ES-I3 (cell line): ENCODE measurements around the gene PARD3B.

Experiments
- H3K36me3 ChIP-seq: 2 replicates; pipeline ENCODE4 v1.6.1; 2013; ENCODE audit warnings: mild to moderate bottlenecking, low read length, control low read depth, moderate library complexity; ENCODE audit not compliant: insufficient read depth
- H3K4me1 ChIP-seq: 2 replicates; pipeline ENCODE4 v1.6.1; 2013; ENCODE audit warnings: mild to moderate bottlenecking, control low read depth, low read length; ENCODE audit not compliant: insufficient read depth
- H3K9ac ChIP-seq: 2 replicates; pipeline ENCODE4 v1.6.1; 2013; ENCODE audit warnings: low read depth, mild to moderate bottlenecking, low read length, moderate library complexity
- H3K9me3 ChIP-seq: 2 replicates; pipeline ENCODE4 v1.6.1; 2013; ENCODE audit warnings: mild to moderate bottlenecking, low read length, moderate library complexity; ENCODE audit not compliant: control insufficient read depth, insufficient read depth

PARD3B gene

GRCh38 chr2:205139822-205140463, 594.7 kb downstream of the PARD3B start:
- Histone ChIP-seq H3K4me1 (peaks cover 9% of the 10 kb centered on the region; the same call in 1 of the 2 replicates), H3K9ac (no peak overlapping the region), H3K36me3 (no peaks in the 10 kb centered on the region), H3K9me3 (peaks cover 3% of the 10 kb centered on the region; the same call in 1 of the 2 replicates)

DNA sequence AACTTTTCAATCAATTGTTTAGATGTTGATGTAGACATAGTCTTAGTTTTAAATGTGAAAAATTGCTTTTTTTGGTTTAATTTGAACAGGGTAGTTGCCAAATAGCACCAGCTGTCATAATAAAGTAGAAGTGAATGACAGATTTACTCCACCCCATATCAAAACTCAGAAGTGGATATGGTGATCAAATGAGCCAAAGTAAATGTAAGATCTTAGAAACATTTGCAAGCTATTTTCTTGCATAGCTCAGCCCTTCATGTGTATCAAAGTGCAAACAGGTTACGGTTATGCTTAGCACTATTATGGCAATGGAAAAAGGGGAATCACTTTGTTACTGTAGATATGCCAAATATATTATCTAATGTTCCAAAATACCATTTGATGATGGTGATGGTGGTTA, 596.1 kb downstream of the PARD3B start:
- Histone ChIP-seq H3K36me3 (no peaks in the 10 kb centered on the region), H3K9ac (no peak overlapping the region), H3K4me1 (peaks cover 9% of the 10 kb centered on the region; the same call in 1 of the 2 replicates), H3K9me3 (peaks cover 3% of the 10 kb centered on the region; the same call in 1 of the 2 replicates)

DNA sequence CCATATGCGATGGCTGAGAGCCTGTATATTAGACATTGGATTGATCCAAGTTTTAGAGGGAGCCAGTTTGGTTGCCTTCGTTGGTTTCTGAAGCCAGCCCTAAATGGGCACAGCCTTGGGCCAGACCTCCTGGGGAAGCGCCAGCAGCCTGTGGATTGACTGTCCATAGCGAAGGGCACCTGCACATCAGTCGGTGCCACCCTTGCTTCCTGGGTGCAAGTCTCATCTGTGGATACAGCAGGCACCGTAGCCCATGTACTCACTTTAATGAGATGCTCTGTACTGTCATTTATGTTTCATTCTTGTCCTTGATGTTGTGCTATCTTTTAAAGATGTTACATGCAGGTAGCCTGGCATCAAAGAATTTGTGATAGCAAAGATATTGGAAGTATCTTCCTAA, 600.6 kb downstream of the PARD3B start:
- Histone ChIP-seq H3K36me3 (no peaks in the 10 kb centered on the region), H3K4me1 (peaks cover 6% of the 10 kb centered on the region; the same call in 1 of the 2 replicates), H3K9me3 (peaks cover 3% of the 10 kb centered on the region; the same call in 1 of the 2 replicates), H3K9ac (no peak overlapping the region)

DNA sequence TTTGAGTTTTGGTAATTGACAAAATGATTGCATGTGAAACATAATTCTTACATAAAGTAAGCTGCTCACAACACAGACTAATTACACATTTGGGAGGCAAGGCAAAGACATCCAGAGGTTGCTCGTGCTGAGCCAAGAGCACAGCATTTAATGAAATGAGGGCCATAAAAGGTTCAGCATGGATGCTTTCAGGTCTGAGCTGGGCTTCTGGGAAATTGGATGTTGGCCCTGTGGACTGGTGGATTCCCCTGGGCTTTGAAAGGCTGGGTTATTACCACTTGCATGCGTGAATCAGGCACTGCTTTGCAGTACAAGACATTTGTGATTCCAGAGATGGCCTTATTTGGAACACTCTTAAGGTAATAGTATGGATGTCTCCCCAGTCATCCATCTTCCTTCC, 603.5 kb downstream of the PARD3B start:
- H3K4me1 ChIP-seq = no peaks in the 10 kb centered on the region
- peaks cover 3% of the 10 kb centered on the region; the same call in 1 of the 2 replicates for H3K9me3 ChIP-seq
- no peaks in the 10 kb centered on the region for H3K36me3 ChIP-seq
- no peak overlapping the region for H3K9ac ChIP-seq

DNA sequence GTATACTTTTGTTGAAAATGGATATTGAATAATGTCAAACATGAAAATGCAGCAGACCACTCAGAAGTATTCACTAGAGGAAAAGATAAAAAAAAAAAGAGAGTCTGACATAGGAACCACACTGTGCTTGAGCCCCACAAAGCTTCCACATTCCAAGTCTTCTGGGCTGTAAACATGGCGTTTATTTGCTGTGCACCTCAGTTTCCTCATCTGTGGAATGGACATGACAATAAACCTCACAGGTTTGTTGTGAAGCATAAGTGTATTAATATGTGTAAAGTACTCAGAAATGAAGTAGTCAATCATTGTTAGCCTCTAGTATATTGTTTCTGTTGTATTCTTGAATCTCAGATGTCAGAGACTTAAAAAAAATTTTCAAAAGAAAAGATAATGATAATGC, 611.2 kb downstream of the PARD3B start:
- H3K4me1 ChIP-seq = no peaks in the 10 kb centered on the region; the same call in 1 of the 2 replicates
- H3K9me3 ChIP-seq = no peaks in the 10 kb centered on the region
- no peaks in the 10 kb centered on the region for H3K36me3 ChIP-seq
- no peak overlapping the region for H3K9ac ChIP-seq

DNA sequence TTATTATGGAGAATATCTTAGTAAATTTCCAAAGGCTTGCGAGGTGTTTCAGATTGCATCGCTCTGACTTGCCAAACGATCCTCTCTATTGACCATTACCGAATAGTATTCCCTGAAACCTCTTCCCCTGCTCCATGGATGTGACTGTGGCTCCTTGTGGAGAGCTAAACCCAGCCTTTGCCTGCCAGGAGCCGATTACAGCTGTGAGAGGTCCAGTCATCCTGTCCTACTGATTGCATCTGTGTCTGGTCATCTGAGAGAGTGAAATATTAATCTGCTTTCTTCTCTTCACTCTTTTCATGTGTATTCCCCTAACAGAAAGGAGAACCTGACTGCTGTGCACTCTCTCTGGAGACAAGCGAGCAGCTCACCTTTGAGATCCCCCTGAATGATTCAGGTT, 613.1 kb downstream of the PARD3B start:
- no peak overlapping the region for H3K9ac ChIP-seq
- H3K4me1 ChIP-seq = no peaks in the 10 kb centered on the region; the same call in 1 of the 2 replicates
- H3K9me3 ChIP-seq = no peaks in the 10 kb centered on the region
- H3K36me3 ChIP-seq = no peaks in the 10 kb centered on the region

DNA sequence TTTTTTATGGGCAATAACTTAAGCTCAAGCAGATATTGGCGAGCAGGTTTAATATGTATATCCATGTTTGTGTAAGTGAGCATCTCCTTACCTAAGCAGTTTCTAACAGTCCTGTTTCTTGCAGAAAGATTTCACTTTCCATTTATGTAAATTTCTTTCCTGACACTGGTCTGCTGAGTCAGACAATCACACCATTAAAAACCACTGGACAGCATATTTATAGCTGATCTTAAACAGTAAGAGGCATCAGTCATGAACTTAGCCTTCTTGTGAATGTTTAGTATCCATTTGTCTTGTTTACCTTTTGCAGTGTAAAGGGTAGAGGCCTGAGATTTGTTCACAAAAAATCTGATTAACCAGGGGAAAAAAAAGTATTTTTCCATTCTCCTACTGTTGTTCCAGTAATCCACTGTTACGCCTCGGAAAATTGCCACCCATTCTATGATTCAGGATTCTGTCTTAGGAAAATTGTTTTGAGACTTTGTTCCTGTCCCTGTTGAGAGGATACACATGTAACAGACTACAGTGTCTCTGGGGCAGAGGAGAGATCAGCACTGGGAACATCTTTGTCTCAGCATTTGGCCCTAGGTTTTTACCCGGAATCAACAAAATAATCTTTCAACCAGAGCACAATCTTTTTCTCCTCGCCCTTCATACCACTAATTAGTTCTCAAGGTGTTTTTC, 616.0 kb downstream of the PARD3B start:
- Histone ChIP-seq H3K36me3 (no peaks in the 10 kb centered on the region), H3K9me3 (no peaks in the 10 kb centered on the region), H3K4me1 (no peaks in the 10 kb centered on the region; the same call in 1 of the 2 replicates), H3K9ac (no peak overlapping the region)

- Histone ChIP-seq H3K4me1 (no peaks in the 10 kb centered on the region), H3K9me3 (no peaks in the 10 kb centered on the region), H3K9ac (no peak overlapping the region), H3K36me3 (no peaks in the 10 kb centered on the region)
Measured at GRCh38 chr2:205166745-205167144, 621.5 kb downstream of the PARD3B start.

DNA sequence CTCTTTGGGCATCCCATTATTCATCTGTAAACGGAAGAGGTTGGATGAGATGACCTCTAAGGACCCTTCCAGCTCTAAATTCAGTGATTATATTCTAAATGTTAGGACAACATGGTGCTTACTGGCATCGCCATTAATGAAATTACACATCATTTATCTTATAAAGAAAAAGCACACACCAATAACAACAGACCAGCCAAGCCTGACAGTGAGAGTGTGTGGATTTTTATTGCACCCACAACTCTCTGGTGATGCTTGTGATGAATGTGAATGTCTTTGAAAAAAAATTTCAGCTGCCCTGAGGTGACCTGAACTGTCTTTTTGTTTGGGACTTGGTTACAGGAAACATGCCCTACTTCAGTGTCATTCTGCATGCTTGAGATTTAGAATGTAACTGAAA, 623.7 kb downstream of the PARD3B start:
- Histone ChIP-seq H3K36me3 (no peaks in the 10 kb centered on the region), H3K9ac (no peak overlapping the region), H3K4me1 (no peaks in the 10 kb centered on the region), H3K9me3 (no peaks in the 10 kb centered on the region)

- H3K4me1 ChIP-seq = no peaks in the 10 kb centered on the region
- H3K9ac ChIP-seq = no peak overlapping the region
- no peaks in the 10 kb centered on the region for H3K36me3 ChIP-seq
- H3K9me3 ChIP-seq = no peaks in the 10 kb centered on the region
Measured at GRCh38 chr2:205169464-205169863, 624.2 kb downstream of the PARD3B start.

DNA sequence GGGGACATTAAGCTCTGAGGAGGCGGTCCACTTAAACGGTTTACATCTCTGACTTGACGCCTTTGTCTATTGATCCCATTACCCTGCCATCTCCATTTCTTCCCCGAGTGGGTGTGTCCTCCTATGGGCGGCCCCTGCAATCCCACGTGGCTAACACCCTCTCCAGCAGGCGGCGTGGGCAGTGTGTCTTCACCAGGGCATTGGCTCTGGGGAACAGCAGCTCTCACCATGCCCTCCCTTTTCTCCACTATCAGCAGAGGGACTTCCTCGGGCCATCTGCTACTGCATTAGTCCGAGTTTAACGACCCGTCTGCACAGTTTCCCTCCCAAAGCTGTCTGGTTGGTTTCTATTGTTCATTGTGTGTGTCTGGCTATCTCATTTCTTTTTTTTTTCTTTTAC, 625.1 kb downstream of the PARD3B start:
- no peaks in the 10 kb centered on the region for H3K4me1 ChIP-seq
- no peak overlapping the region for H3K9ac ChIP-seq
- H3K9me3 ChIP-seq = no peaks in the 10 kb centered on the region
- no peaks in the 10 kb centered on the region for H3K36me3 ChIP-seq

GRCh38 chr2:205171261-205171940, 626.1 kb downstream of the PARD3B start:
- Histone ChIP-seq H3K4me1 (no peaks in the 10 kb centered on the region), H3K9ac (no peak overlapping the region), H3K36me3 (no peaks in the 10 kb centered on the region)

DNA sequence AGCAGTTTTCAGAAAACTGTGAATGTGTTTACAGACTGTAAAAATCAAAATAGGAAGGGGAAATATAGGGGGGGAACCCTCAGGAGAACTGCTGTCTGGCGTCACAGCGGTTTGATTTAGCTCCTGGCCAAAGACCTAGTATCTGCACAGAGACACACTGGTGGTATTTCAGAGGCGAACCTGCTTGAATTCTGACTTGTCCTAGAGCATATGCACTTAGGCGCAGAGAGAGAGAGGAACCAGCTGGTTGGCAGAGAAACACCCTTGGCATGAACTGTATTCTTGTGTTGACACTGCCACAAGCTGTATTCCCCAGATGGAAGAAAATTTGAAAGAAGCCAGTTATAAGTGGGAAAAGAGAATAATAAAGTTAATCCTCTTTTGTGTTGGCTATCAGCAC, 630.6 kb downstream of the PARD3B start:
- Histone ChIP-seq H3K4me1 (peaks cover 2% of the 10 kb centered on the region; the same call in 1 of the 2 replicates), H3K9me3 (no peaks in the 10 kb centered on the region), H3K36me3 (no peaks in the 10 kb centered on the region), H3K9ac (no peak overlapping the region)

More at GRCh38 chr2:205171261-205171940, 626.1 kb downstream of the PARD3B start:
- H3K9me3 ChIP-seq = no peaks in the 10 kb centered on the region

DNA sequence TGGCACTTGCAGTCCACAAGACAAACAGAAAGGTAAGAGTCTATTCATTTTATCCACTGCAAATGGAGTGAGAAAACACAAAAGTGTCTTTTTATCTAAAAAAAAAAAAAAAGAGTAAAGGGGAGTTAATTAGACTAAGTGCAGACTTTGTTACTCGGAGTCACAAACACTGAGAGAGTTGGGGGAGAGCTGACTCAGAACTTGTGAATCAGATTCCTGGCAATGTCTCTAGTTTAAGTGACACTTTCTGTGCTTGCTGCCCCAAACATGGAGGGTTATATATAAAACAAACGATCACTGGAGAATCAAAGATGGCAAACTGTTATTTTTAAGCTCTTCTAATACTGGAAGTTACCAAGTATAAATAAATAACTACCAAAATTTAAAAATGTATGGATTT, 631.3 kb downstream of the PARD3B start:
- Histone ChIP-seq H3K4me1 (peaks cover 5% of the 10 kb centered on the region; the same call in 1 of the 2 replicates), H3K36me3 (no peaks in the 10 kb centered on the region), H3K9ac (no peak overlapping the region), H3K9me3 (no peaks in the 10 kb centered on the region)
